HG02610 (cell line): ENCODE results near the gene CDHR2.

ENCODE experiments used
- ATAC-seq: cut with Tn5 transposase; IDR thresholded peaks from one replicate; pipeline ENCODE4 v1.9.1; 2021; ENCODE audit warnings: mild to moderate bottlenecking, moderate library complexity; ENCODE audit not compliant: unreplicated experiment

Gene CDHR2

GRCh38 chr5:176529116-176529740 is 19.9 kb upstream of the CDHR2 start:
- no peak for ATAC-seq

GRCh38 chr5:176529741-176530141 is 19.4 kb upstream of the CDHR2 start:
- no peak for ATAC-seq

GRCh38 chr5:176530393-176530982 is 18.7 kb upstream of the CDHR2 start:
- ATAC-seq, result no peak

GRCh38 chr5:176530983-176531901 is 17.9 kb upstream of the CDHR2 start:
- ATAC-seq, result no peak

GRCh38 chr5:176531902-176532493 is 17.1 kb upstream of the CDHR2 start:
- no peak for ATAC-seq

GRCh38 chr5:176532795-176533194 is 16.3 kb upstream of the CDHR2 start:
- no peak for ATAC-seq

- ATAC-seq, result no peak
Observed at GRCh38 chr5:176533390-176533789, 15.8 kb upstream of the CDHR2 start.

- ATAC-seq, result no peak
Observed at GRCh38 chr5:176533894-176534611, 15.1 kb upstream of the CDHR2 start.

GRCh38 chr5:176534640-176535039 is 14.5 kb upstream of the CDHR2 start:
- no peak for ATAC-seq

- ATAC-seq, result no peak
Observed at GRCh38 chr5:176535101-176535663, 14.0 kb upstream of the CDHR2 start.

- ATAC-seq, result no peak
Observed at GRCh38 chr5:176535664-176536131, 13.4 kb upstream of the CDHR2 start.

- no peak for ATAC-seq
Observed at GRCh38 chr5:176536132-176536901, 12.8 kb upstream of the CDHR2 start.

GRCh38 chr5:176536902-176537553 is 12.1 kb upstream of the CDHR2 start, which contains the start of gene RNF44:
RNF44 (minus strand) TSS chr5:176537402; CDS start chr5:176532472, 4,930 bp downstream.
- peak; percentile 54 for ATAC-seq

- ATAC-seq, result peak; percentile 71
Observed at GRCh38 chr5:176537554-176538229, 11.4 kb upstream of the CDHR2 start.

- ATAC-seq, result no peak
Observed at GRCh38 chr5:176538230-176538988, 10.7 kb upstream of the CDHR2 start.

GRCh38 chr5:176538989-176539384 is 10.2 kb upstream of the CDHR2 start:
- ATAC-seq, result no peak

GRCh38 chr5:176540476-176540899 is 8.7 kb upstream of the CDHR2 start:
- ATAC-seq, result no peak

- no peak for ATAC-seq
Observed at GRCh38 chr5:176540956-176541337, 8.2 kb upstream of the CDHR2 start.
